H9 (cell line): Measurements from ENCODE around the gene CCDC138. TPM values are rescaled to one million over a fixed set of nuclear protein-coding genes. Genes with fewer than 3 reads are reported as not detected.

Experiments
- DNase-seq: peaks from one replicate; pipeline ENCODE4 v3.0.0-alpha.2; 2017
- H2AFZ ChIP-seq: one replicate; pipeline ENCODE4 v1.6.1; 2013; ENCODE audit warnings: mild to moderate bottlenecking, low read length, control low read depth, moderate library complexity
- H2AK5ac ChIP-seq: 2 replicates; pipeline ENCODE4 v1.6.1; 2013; ENCODE audit warnings: low read length, control low read depth, mixed read lengths; ENCODE audit not compliant: insufficient read length
- H2BK120ac ChIP-seq: one replicate; pipeline ENCODE4 v1.6.1; 2013; ENCODE audit warnings: low read depth, mild to moderate bottlenecking, low read length, control low read depth, inconsistent platforms; ENCODE audit not compliant: poor library complexity, severe bottlenecking
- H2BK12ac ChIP-seq: 2 replicates; pipeline ENCODE4 v1.6.1; 2013; ENCODE audit warnings: low read length, control low read depth, mixed read lengths, low read depth; ENCODE audit not compliant: insufficient read length
- H2BK15ac ChIP-seq: 2 replicates; pipeline ENCODE4 v1.6.1; 2013; ENCODE audit warnings: low read depth, low read length, control low read depth
- H2BK20ac ChIP-seq: one replicate; pipeline ENCODE4 v1.6.1; 2013; ENCODE audit warnings: low read depth, mild to moderate bottlenecking, low read length, control low read depth, inconsistent platforms; ENCODE audit not compliant: poor library complexity, severe bottlenecking
- H2BK5ac ChIP-seq: 2 replicates; pipeline ENCODE4 v1.6.1; 2013; ENCODE audit warnings: low read length, control low read depth, mixed read lengths; ENCODE audit not compliant: insufficient read length
- H3K14ac ChIP-seq: 2 replicates; pipeline ENCODE4 v1.6.1; 2013; ENCODE audit warnings: low read length, control low read depth; ENCODE audit not compliant: insufficient read depth
- H3K18ac ChIP-seq: 2 replicates; pipeline ENCODE4 v1.6.1; 2013; ENCODE audit warnings: low read depth, mild to moderate bottlenecking, mixed read lengths, low read length, control low read depth; ENCODE audit not compliant: insufficient read length
- H3K23ac ChIP-seq: 2 replicates; pipeline ENCODE4 v1.6.1; 2013; ENCODE audit warnings: low read length, control low read depth, mixed read lengths, low read depth; ENCODE audit not compliant: insufficient read length
- H3K23me2 ChIP-seq: 2 replicates; pipeline ENCODE4 v1.6.1; 2013; ENCODE audit warnings: low read depth, mild to moderate bottlenecking, mixed read lengths, low read length, control low read depth; ENCODE audit not compliant: insufficient read length, poor library complexity, severe bottlenecking
- H3K27ac ChIP-seq: 2 replicates; pipeline ENCODE4 v1.5.1; 2013; ENCODE audit warnings: low read length, control low read depth, mixed read lengths, low read depth; ENCODE audit not compliant: insufficient read length
- H3K27me3 ChIP-seq: 2 replicates; pipeline ENCODE4 v1.6.1; 2013; ENCODE audit warnings: low read length, control low read depth, inconsistent platforms; ENCODE audit not compliant: insufficient read depth
- H3K4ac ChIP-seq: 2 replicates; pipeline ENCODE4 v1.6.1; 2013; ENCODE audit warnings: low read depth, mild to moderate bottlenecking, control low read depth, inconsistent platforms, low read length, moderate library complexity
- H3K4me1 ChIP-seq: 2 replicates; pipeline ENCODE4 v1.6.1; 2013; ENCODE audit warnings: low read length, control low read depth, inconsistent platforms; ENCODE audit not compliant: insufficient read depth
- H3K4me2 ChIP-seq: 2 replicates; pipeline ENCODE4 v1.6.1; 2013; ENCODE audit warnings: low read length, control low read depth, mixed read lengths; ENCODE audit not compliant: insufficient read length, insufficient read depth
- H3K56ac ChIP-seq: 2 replicates; pipeline ENCODE4 v1.6.1; 2013; ENCODE audit warnings: low read depth, mild to moderate bottlenecking, mixed read lengths, low read length, control low read depth; ENCODE audit not compliant: insufficient read length
- H3K79me1 ChIP-seq: 2 replicates; pipeline ENCODE4 v1.6.1; 2013; ENCODE audit warnings: low read depth, mild to moderate bottlenecking, moderate library complexity, low read length, control low read depth, inconsistent platforms; ENCODE audit not compliant: insufficient read depth, poor library complexity, severe bottlenecking
- H3K79me2 ChIP-seq: 2 replicates; pipeline ENCODE4 v1.6.1; 2013; ENCODE audit warnings: low read length, control low read depth, inconsistent platforms; ENCODE audit not compliant: insufficient read depth
- H3K9ac ChIP-seq: 2 replicates; pipeline ENCODE4 v1.6.1; 2013; ENCODE audit warnings: low read length, control low read depth, mixed read lengths; ENCODE audit not compliant: insufficient read length; ENCODE audit errors: extremely low read depth
- H3K9me3 ChIP-seq: one replicate; pipeline ENCODE4 v1.6.1; 2013; ENCODE audit warnings: low read depth, low read length, inconsistent platforms; ENCODE audit not compliant: control insufficient read depth
- H3T11ph ChIP-seq: one replicate; pipeline ENCODE4 v1.6.1; 2013; ENCODE audit warnings: mild to moderate bottlenecking, low read length, control low read depth, inconsistent platforms
- H4K20me1 ChIP-seq: one replicate; pipeline ENCODE4 v1.6.1; 2013; ENCODE audit not compliant: control insufficient read depth, insufficient read length, insufficient read depth
- H4K5ac ChIP-seq: 2 replicates; pipeline ENCODE4 v1.6.1; 2013; ENCODE audit warnings: low read depth, mild to moderate bottlenecking, mixed read lengths, low read length, control low read depth; ENCODE audit not compliant: insufficient read length
- H4K8ac ChIP-seq: replicated peaks from 2 replicates; pipeline ENCODE4 v1.6.1; 2013; ENCODE audit warnings: low read length, control low read depth, mixed read lengths, low read depth; ENCODE audit not compliant: insufficient read length
- H4K91ac ChIP-seq: 2 replicates; pipeline ENCODE4 v1.6.1; 2013; ENCODE audit warnings: low read depth, mild to moderate bottlenecking, moderate library complexity, mixed read lengths, low read length, control low read depth; ENCODE audit not compliant: insufficient read length
- H3K27ac Mint-ChIP-seq, 3 experiments: 2 replicates in 2 of 3; 3 replicates in 1 of 3; pipeline ENCODE4 v1.8.0; 2020 to 2021; ENCODE audit warnings: mixed read lengths in 3 of 3, mild to moderate bottlenecking in 1 of 3, moderate library complexity in 1 of 3
- H3K27me3 Mint-ChIP-seq: 2 replicates; pipeline ENCODE4 v1.8.0; 2021; ENCODE audit warnings: low read depth, mild to moderate bottlenecking, moderate library complexity, mixed read lengths
- H3K36me3 Mint-ChIP-seq, 3 experiments: 2 replicates in 2 of 3; 3 replicates in 1 of 3; pipeline ENCODE4 v1.8.0; 2020 to 2021; ENCODE audit warnings: low read depth in 3 of 3, mixed read lengths in 3 of 3; ENCODE audit not compliant: insufficient read depth in 1 of 3
- H3K4me1 Mint-ChIP-seq, 2 experiments: 2 replicates each; pipeline ENCODE4 v1.8.0; 2020; ENCODE audit warnings: mixed read lengths in 2 of 2
- H3K4me3 Mint-ChIP-seq, 2 experiments: 2 replicates in 1 of 2; 3 replicates in 1 of 2; pipeline ENCODE4 v1.8.0; 2020 to 2021; ENCODE audit warnings: mild to moderate bottlenecking in 2 of 2, mixed read lengths in 2 of 2, moderate library complexity in 1 of 2
- H3K9me3 Mint-ChIP-seq, 2 experiments: 2 replicates in 1 of 2; 3 replicates in 1 of 2; pipeline ENCODE4 v1.8.0; 2020; ENCODE audit warnings: mild to moderate bottlenecking in 2 of 2, mixed read lengths in 2 of 2, moderate library complexity in 1 of 2
- CTCF ChIP-seq: fragments of 200-600 bp; sonication (generic); conservative IDR thresholded peaks from 3 replicates; pipeline ENCODE4 v1.8.0; 2021; ENCODE audit warnings: antibody characterized with exemption, mild to moderate bottlenecking
- WGBS: extraction: QIAGEN DNeasy Blood & Tissue Kit; methylation state at CpG from one replicate; pipeline ENCODE4 v1.1.7; 2013; ENCODE audit warnings: missing lambda C conversion rate, low lambda C conversion rate, mixed read lengths; ENCODE audit not compliant: insufficient read length; ENCODE audit errors: extremely low coverage; 5-methylcytosine and 5-hydroxymethylcytosine counted together
- total RNA-seq: library from RNA; stranded (reverse); gene quantifications from 2 replicates; pipeline ENCODE4 v1.2.1, GENCODE V29; 2021

The CCDC138 gene
- total RNA-seq, 1 experiment from 2014 or later: 32.7 TPM

GRCh38 chr2:108924580-108925251 is 138.1 kb downstream of the CCDC138 start:
- H3K79me1 ChIP-seq: no peaks in the 10 kb centered on the region
- H3K9ac ChIP-seq: no peak overlapping the region
- no peak overlapping the region for H4K5ac ChIP-seq
- no peaks in the 10 kb centered on the region for H3K9me3 Mint-ChIP-seq
- H3T11ph ChIP-seq: no peak overlapping the region
- H3K27ac Mint-ChIP-seq: no peak overlapping the region; a peak in 1 of 7 replicates
- H4K20me1 ChIP-seq: no peaks in the 10 kb centered on the region
- H3K23me2 ChIP-seq: no peaks in the 10 kb centered on the region
- peaks cover 2% of the 10 kb centered on the region for H3K27me3 Mint-ChIP-seq
- H3K36me3 Mint-ChIP-seq: no peaks in the 10 kb centered on the region
- H3K27me3 ChIP-seq: no peaks in the 10 kb centered on the region
- H2AFZ ChIP-seq: no peak overlapping the region
- no peak overlapping the region for H3K23ac ChIP-seq
- no peak overlapping the region for H2AK5ac ChIP-seq
- H3K9me3 ChIP-seq: no peaks in the 10 kb centered on the region
- no peaks in the 10 kb centered on the region for H3K4me1 ChIP-seq
- H4K91ac ChIP-seq: no peak overlapping the region
- H2BK5ac ChIP-seq: no peak overlapping the region
- no peak overlapping the region for H3K27ac ChIP-seq
- H2BK15ac ChIP-seq: no peak overlapping the region
- no peak for TF ChIP-seq CTCF
- WGBS: no CpG with 5 or more reads among the region's 14 CpGs
- H3K56ac ChIP-seq: no peak overlapping the region
- H3K4me1 Mint-ChIP-seq: peaks cover 7 to 16% of the 10 kb centered on the region in 2 experiments; a peak in 3 of 4 replicates
- H3K4me2 ChIP-seq: no peak overlapping the region
- H2BK12ac ChIP-seq: no peak overlapping the region
- H3K79me2 ChIP-seq: no peaks in the 10 kb centered on the region
- H2BK120ac ChIP-seq: no peak overlapping the region
- no peak overlapping the region for H3K4me3 Mint-ChIP-seq
- H3K14ac ChIP-seq: no peak overlapping the region
- no peak overlapping the region for H3K18ac ChIP-seq
- no peak overlapping the region for H3K4ac ChIP-seq
- no peak overlapping the region for H4K8ac ChIP-seq
- DNase-seq: no peak
- no peak overlapping the region for H2BK20ac ChIP-seq
